ENCODE measurements around the gene SPTLC3.

Gene SPTLC3

DNA sequence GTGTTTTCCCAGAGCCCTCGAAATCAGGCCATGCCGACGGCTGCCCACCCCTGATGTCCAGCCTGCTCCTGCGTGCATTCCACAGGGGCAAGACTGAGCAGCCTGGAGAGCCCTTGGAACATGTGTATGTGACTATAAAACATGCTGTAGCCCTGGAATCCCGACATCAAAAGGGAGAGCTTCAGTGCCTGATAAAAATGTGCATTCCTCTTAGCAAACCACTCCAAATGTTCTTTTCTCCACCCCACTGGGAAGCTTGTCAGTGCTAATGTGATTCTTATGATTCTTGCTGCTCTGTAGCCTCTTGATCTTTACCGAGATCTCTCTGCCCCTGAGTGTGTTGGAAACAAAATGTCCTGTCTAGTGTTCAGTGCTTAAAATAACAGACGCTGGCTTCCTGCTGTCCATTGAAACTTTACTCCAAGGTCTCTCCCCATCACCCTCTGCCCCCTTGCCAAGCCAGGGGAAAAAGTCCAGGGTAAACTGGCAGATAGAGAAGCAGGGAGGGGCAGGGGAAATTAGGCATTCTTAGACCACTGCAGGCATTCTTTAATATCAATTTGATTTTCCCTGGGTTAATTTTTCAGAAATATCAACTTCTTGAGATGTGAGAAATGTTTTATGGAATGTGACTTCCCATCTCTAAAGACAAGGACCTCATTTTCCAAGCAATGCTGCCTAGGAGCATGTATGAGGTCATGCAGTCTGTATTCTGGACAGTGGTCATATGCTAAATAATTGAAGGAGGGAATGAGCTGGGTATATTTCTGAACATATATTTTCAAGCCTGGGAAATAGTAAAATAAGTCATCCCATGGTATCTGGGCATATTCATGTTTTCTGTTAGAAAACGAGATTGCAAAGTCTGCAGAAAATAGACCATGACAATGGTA lies 138.5 kb downstream of the SPTLC3 start:
- no peak overlapping the region for H2BK15ac ChIP-seq (ENCODE audit: low read depth, poor library complexity, severe bottlenecking)
- no peak overlapping the region for H2AK5ac ChIP-seq (ENCODE audit: low read length, severe bottlenecking)
- no peak overlapping the region for H3K14ac ChIP-seq (ENCODE audit: low read length in 2 of 2)
- no peak overlapping the region for H3K4ac ChIP-seq (ENCODE audit: low read depth in 1 of 2, low read length in 2 of 2)
- H2BK5ac ChIP-seq (ENCODE audit: low read depth, low read length, poor library complexity, severe bottlenecking): no peak overlapping the region
- H3K79me1 ChIP-seq (replicated peaks; ENCODE audit: low read length, poor library complexity, severe bottlenecking): no peaks in the 10 kb centered on the region
- peaks cover 0 to 3% of the 10 kb centered on the region in 2 experiments for H3K36me3 ChIP-seq (ENCODE audit: control insufficient read depth in 1 of 2, insufficient read depth in 2 of 2, low read depth in 1 of 2, low read length in 2 of 2)
- WGBS: 55% methylated on average over 8 of the region's 8 CpGs
- H3K4me1 ChIP-seq (ENCODE audit: control insufficient read depth, insufficient read depth, low read depth, low read length): peaks cover 7% of the 10 kb centered on the region
- peak overlapping the region in 1 of 2 experiments; percentile 23 for H3K23ac ChIP-seq (ENCODE audit: low read length in 2 of 2)
- peak overlapping the region; percentile 27 for H3K9ac ChIP-seq (ENCODE audit: low read length)
- peak overlapping the region in 1 of 2 experiments; percentile 10 for H3K4me3 ChIP-seq (ENCODE audit: insufficient read depth in 1 of 2, low read depth in 1 of 2, low read length in 2 of 2)
- no peak for DNase-seq
- no peak overlapping the region for H2BK120ac ChIP-seq (ENCODE audit: low read depth, low read length)
- no peak overlapping the region for H4K91ac ChIP-seq (ENCODE audit: low read length)
- H4K8ac ChIP-seq (ENCODE audit: low read length): no peak overlapping the region
- H2BK12ac ChIP-seq (ENCODE audit: low read length in 2 of 2): no peak overlapping the region
- no peaks in the 10 kb centered on the region for H3K27me3 ChIP-seq (ENCODE audit: control insufficient read depth in 1 of 2, insufficient read depth in 1 of 2, low read length in 2 of 2)
- H2AFZ ChIP-seq (ENCODE audit: low read depth, low read length): no peak overlapping the region
- H3K4me2 ChIP-seq (ENCODE audit: low read length, poor library complexity, severe bottlenecking): no peak overlapping the region
- H3K18ac ChIP-seq (ENCODE audit: low read depth in 1 of 2, low read length in 2 of 2): no peak overlapping the region
- no peaks in the 10 kb centered on the region for H3K9me3 ChIP-seq (ENCODE audit: control insufficient read depth, low read length)
- peak overlapping the region; percentile 63 for H3K27ac ChIP-seq (ENCODE audit: low read length, poor library complexity, severe bottlenecking)

DNA sequence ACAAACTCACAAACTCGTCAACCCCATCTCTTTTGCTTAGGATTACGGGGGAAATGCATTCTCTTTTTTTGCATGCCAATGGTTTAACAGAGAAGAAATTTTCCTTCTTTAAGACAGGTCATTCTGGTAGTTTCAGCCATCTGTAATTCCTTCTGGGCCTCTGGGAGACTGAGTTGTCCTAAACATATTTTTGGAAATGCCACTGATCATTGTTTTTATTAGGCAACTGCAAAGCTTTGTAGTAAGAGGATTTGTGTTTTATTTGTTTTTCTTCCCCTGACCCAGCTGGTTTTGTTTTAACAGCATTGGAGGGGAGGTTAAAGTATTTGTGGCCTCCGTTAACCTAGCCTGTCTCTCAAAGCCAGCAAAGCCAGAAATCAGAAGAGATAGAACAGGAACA lies 139.2 kb downstream of the SPTLC3 start:
- Histone ChIP-seq H3K4ac (ENCODE audit: low read depth in 1 of 2, low read length in 2 of 2) (no peak overlapping the region), H2BK5ac (ENCODE audit: low read depth, low read length, poor library complexity, severe bottlenecking) (no peak overlapping the region), H2BK120ac (ENCODE audit: low read depth, low read length) (no peak overlapping the region), H2AFZ (ENCODE audit: low read depth, low read length) (no peak overlapping the region), H3K4me3 (ENCODE audit: insufficient read depth in 1 of 2, low read depth in 1 of 2, low read length in 2 of 2) (peak overlapping the region in 1 of 2 experiments; percentile 10), H3K36me3 (ENCODE audit: control insufficient read depth in 1 of 2, insufficient read depth in 2 of 2, low read depth in 1 of 2, low read length in 2 of 2) (peaks cover 0 to 3% of the 10 kb centered on the region in 2 experiments), H4K91ac (ENCODE audit: low read length) (no peak overlapping the region), H3K4me2 (ENCODE audit: low read length, poor library complexity, severe bottlenecking) (no peak overlapping the region), H3K27ac (ENCODE audit: low read length, poor library complexity, severe bottlenecking) (no peak overlapping the region), H3K14ac (ENCODE audit: low read length in 2 of 2) (no peak overlapping the region), H3K27me3 (ENCODE audit: control insufficient read depth in 1 of 2, insufficient read depth in 1 of 2, low read length in 2 of 2) (no peaks in the 10 kb centered on the region), H3K4me1 (ENCODE audit: control insufficient read depth, insufficient read depth, low read depth, low read length) (peaks cover 5% of the 10 kb centered on the region), H3K23ac (ENCODE audit: low read length in 2 of 2) (no peak overlapping the region), H3K9ac (ENCODE audit: low read length) (no peak overlapping the region), H3K9me3 (ENCODE audit: control insufficient read depth, low read length) (no peaks in the 10 kb centered on the region), H4K8ac (ENCODE audit: low read length) (no peak overlapping the region), H2AK5ac (ENCODE audit: low read length, severe bottlenecking) (no peak overlapping the region), H2BK12ac (ENCODE audit: low read length in 2 of 2) (no peak overlapping the region), H3K18ac (ENCODE audit: low read depth in 1 of 2, low read length in 2 of 2) (no peak overlapping the region), H2BK15ac (ENCODE audit: low read depth, poor library complexity, severe bottlenecking) (no peak overlapping the region), H3K79me1 (replicated peaks; ENCODE audit: low read length, poor library complexity, severe bottlenecking) (no peaks in the 10 kb centered on the region)
- DNase-seq: no peak
- 78% methylated on average over 3 of the region's 3 CpGs for WGBS

DNA sequence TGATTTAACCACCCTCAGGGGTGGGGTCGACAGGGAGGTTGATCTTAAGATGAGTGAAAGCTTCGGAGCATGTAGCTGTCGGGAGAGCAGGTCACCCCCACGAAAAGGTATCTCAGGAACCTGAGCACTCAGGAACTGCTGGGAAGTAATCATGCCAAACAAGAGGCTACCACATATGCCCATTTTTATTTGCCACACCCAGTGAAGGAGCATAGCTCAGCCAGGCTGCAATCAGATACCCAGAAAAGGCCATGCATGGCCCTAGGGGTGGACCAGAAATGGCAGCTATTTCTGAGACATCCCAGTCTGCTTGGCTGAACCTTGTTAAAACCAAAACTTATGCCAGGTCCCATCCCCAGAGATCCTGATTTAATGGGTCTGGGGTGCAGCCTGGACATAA lies 139.6 kb downstream of the SPTLC3 start:
- H3K4ac ChIP-seq (ENCODE audit: low read depth in 1 of 2, low read length in 2 of 2): no peak overlapping the region
- no peak overlapping the region for H2BK12ac ChIP-seq (ENCODE audit: low read length in 2 of 2)
- 64% methylated on average over 4 of the region's 4 CpGs for WGBS
- peaks cover 5% of the 10 kb centered on the region for H3K4me1 ChIP-seq (ENCODE audit: control insufficient read depth, insufficient read depth, low read depth, low read length)
- no peaks in the 10 kb centered on the region for H3K9me3 ChIP-seq (ENCODE audit: control insufficient read depth, low read length)
- no peak overlapping the region for H2BK15ac ChIP-seq (ENCODE audit: low read depth, poor library complexity, severe bottlenecking)
- H3K23ac ChIP-seq (ENCODE audit: low read length in 2 of 2): no peak overlapping the region
- H2AFZ ChIP-seq (ENCODE audit: low read depth, low read length): no peak overlapping the region
- H2BK5ac ChIP-seq (ENCODE audit: low read depth, low read length, poor library complexity, severe bottlenecking): no peak overlapping the region
- DNase-seq: no peak
- no peak overlapping the region for H3K4me2 ChIP-seq (ENCODE audit: low read length, poor library complexity, severe bottlenecking)
- H2BK120ac ChIP-seq (ENCODE audit: low read depth, low read length): no peak overlapping the region
- no peak overlapping the region for H3K18ac ChIP-seq (ENCODE audit: low read depth in 1 of 2, low read length in 2 of 2)
- H3K4me3 ChIP-seq (ENCODE audit: insufficient read depth in 1 of 2, low read depth in 1 of 2, low read length in 2 of 2): no peak overlapping the region
- H2AK5ac ChIP-seq (ENCODE audit: low read length, severe bottlenecking): no peak overlapping the region
- no peaks in the 10 kb centered on the region for H3K79me1 ChIP-seq (replicated peaks; ENCODE audit: low read length, poor library complexity, severe bottlenecking)
- H3K36me3 ChIP-seq (ENCODE audit: control insufficient read depth in 1 of 2, insufficient read depth in 2 of 2, low read depth in 1 of 2, low read length in 2 of 2): peaks cover 0 to 3% of the 10 kb centered on the region in 2 experiments
- H3K27me3 ChIP-seq (ENCODE audit: control insufficient read depth in 1 of 2, insufficient read depth in 1 of 2, low read length in 2 of 2): no peaks in the 10 kb centered on the region
- no peak overlapping the region for H3K27ac ChIP-seq (ENCODE audit: low read length, poor library complexity, severe bottlenecking)
- H4K91ac ChIP-seq (ENCODE audit: low read length): no peak overlapping the region
- no peak overlapping the region for H3K14ac ChIP-seq (ENCODE audit: low read length in 2 of 2)
- no peak overlapping the region for H4K8ac ChIP-seq (ENCODE audit: low read length)
- H3K9ac ChIP-seq (ENCODE audit: low read length): no peak overlapping the region

DNA sequence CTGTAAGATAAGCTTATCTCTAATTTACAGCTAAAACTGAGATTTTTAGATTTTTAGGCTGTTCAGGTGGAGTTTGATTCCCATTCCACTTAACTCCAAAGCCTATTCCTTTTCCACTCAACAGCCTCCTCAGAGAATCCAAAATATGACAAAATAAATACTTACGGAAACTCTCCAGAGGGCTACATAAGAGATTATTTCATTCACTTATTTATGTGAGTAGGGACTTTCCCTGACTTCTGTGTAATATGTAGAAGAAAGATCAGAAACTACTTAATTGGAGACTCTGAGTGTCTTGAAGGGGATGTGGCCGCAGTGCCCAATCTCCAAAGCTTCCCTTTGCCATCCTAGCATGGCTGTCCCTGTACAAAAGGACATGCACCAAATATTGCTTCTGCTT lies 140.2 kb downstream of the SPTLC3 start:
- H3K27ac ChIP-seq (ENCODE audit: low read length, poor library complexity, severe bottlenecking): no peak overlapping the region
- no peak overlapping the region for H2BK12ac ChIP-seq (ENCODE audit: low read length in 2 of 2)
- no peak overlapping the region for H2AFZ ChIP-seq (ENCODE audit: low read depth, low read length)
- no peaks in the 10 kb centered on the region for H3K27me3 ChIP-seq (ENCODE audit: control insufficient read depth in 1 of 2, insufficient read depth in 1 of 2, low read length in 2 of 2)
- H3K9me3 ChIP-seq (ENCODE audit: control insufficient read depth, low read length): no peaks in the 10 kb centered on the region
- WGBS: 100% methylated on average over 1 of the region's 2 CpGs
- no peak overlapping the region for H2BK5ac ChIP-seq (ENCODE audit: low read depth, low read length, poor library complexity, severe bottlenecking)
- no peak overlapping the region for H2BK15ac ChIP-seq (ENCODE audit: low read depth, poor library complexity, severe bottlenecking)
- H3K4ac ChIP-seq (ENCODE audit: low read depth in 1 of 2, low read length in 2 of 2): no peak overlapping the region
- no peak overlapping the region for H3K4me2 ChIP-seq (ENCODE audit: low read length, poor library complexity, severe bottlenecking)
- no peak overlapping the region for H4K91ac ChIP-seq (ENCODE audit: low read length)
- no peaks in the 10 kb centered on the region for H3K79me1 ChIP-seq (replicated peaks; ENCODE audit: low read length, poor library complexity, severe bottlenecking)
- H3K36me3 ChIP-seq (ENCODE audit: control insufficient read depth in 1 of 2, insufficient read depth in 2 of 2, low read depth in 1 of 2, low read length in 2 of 2): peaks cover 2 to 4% of the 10 kb centered on the region in 2 experiments
- no peak overlapping the region for H3K14ac ChIP-seq (ENCODE audit: low read length in 2 of 2)
- no peak for DNase-seq
- no peak overlapping the region for H3K18ac ChIP-seq (ENCODE audit: low read depth in 1 of 2, low read length in 2 of 2)
- H4K8ac ChIP-seq (ENCODE audit: low read length): no peak overlapping the region
- no peak overlapping the region for H2AK5ac ChIP-seq (ENCODE audit: low read length, severe bottlenecking)
- H3K4me3 ChIP-seq (ENCODE audit: insufficient read depth in 1 of 2, low read depth in 1 of 2, low read length in 2 of 2): no peak overlapping the region
- peaks cover 5% of the 10 kb centered on the region for H3K4me1 ChIP-seq (ENCODE audit: control insufficient read depth, insufficient read depth, low read depth, low read length)
- no peak overlapping the region for H3K9ac ChIP-seq (ENCODE audit: low read length)
- no peak overlapping the region for H3K23ac ChIP-seq (ENCODE audit: low read length in 2 of 2)
- H2BK120ac ChIP-seq (ENCODE audit: low read depth, low read length): no peak overlapping the region
